Measurements from ENCODE around the gene RHO.

RHO gene

DNA sequence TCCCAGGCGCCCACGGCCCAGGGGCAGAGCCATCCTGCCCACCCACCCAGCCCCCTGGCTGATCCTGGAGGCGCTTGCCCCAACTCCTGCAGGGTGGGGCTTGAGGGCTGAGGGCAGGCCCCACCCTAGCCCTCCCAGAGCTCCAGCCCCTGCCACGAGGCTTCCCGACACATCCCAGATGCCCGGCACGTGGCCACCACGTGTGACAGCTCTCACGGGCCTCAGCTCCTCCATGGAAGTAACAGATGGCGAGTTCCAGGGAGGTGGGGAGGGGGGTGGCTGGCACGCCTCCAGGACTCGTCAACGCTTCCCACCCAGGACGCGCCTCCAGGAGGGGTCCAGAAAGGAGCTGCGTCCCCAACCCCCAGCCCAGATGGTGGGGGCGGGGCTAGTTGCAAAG is 48.9 kb downstream of the RHO start:
- no peak for DNase-seq (ENCODE audit: low spot score)

- DNase-seq (ENCODE audit: low spot score): no peak
These were observed 49.7 kb downstream of the RHO start for GRCh38 chr3:129577925-129578786.

DNA sequence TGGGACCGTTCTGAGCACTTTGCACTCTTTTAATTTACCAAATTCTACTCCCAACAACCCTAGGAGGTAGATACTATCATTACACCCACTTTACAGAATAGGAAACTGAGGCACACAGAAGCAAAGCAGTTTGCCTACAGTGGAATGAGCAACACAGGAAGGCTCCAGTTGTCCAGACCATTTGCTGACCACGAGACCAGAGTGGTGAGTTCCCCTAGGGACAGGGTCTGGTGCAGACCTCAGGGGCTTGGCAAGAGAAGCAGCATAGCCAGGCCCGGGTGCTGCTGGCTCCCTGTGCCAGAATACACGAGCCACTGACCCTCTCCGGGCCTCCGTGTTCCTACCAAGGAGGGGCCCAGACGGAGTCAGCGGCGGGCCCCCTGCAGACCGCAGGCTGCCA is 51.6 kb downstream of the RHO start:
- no peak for DNase-seq (ENCODE audit: low spot score)

- DNase-seq (ENCODE audit: low spot score): no peak
These were observed 53.2 kb downstream of the RHO start for GRCh38 chr3:129581623-129582022.

- DNase-seq (ENCODE audit: low spot score): no peak
These were observed 54.4 kb downstream of the RHO start for GRCh38 chr3:129582799-129583198.

DNA sequence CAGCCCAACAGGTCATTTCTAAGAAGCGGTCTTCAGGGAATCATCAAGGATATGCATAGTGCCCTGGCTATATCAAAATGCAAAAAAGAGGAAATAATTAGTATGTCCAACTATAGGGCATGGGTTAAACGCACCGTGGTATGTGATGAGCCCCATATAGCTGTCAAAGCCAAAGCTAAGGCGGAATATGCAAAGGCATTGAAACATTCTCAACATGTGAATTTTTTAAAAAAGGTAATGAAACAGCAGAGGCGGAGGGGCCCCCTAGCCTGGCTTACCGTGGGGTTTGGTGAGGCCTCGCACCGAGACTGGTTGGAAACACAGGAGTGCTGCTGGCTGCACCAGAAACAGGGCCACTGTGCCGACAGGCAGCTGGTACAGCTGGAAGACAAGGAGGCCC is 54.9 kb downstream of the RHO start:
- DNase-seq (ENCODE audit: low spot score): no peak

GRCh38 chr3:129584631-129585030 is 56.2 kb downstream of the RHO start:
- DNase-seq (ENCODE audit: low spot score): no peak

Data from hematopoietic multipotent progenitor cell treated with erythropoietin and hydrocortisone succinate and interleukin-3 and kit ligand, for 17 days (in vitro differentiated cells).